Heart left ventricle (tissue), 16 donors: ENCODE results near the gene MINDY3. TPM values are rescaled to one million over a fixed set of nuclear protein-coding genes. Genes with fewer than 3 reads are reported as not detected.
"Not testable (repeated sequence)": the region's sequence is repeated elsewhere in the genome, so short reads cannot be mapped to it uniquely, and the experiment has no call there.

Experiments used
- ATAC-seq, 4 donors: fragments of 200-7000 bp; cut with Tn5 transposase; one replicate each; pipeline ENCODE4 v1.9.1; 2020 to 2022; ENCODE audit warnings: moderate library complexity in 4 of 4, mild to moderate bottlenecking in 3 of 4, moderate number of reproducible peaks in 1 of 4
- DNase-seq, 5 donors: peaks; one replicate each; pipeline ENCODE4 v3.0.0-alpha.2; 2020
- H3K27ac ChIP-seq, 12 donors: fragments of 200-600 bp; sonication (generic) in 4 of 12; one replicate each; pipeline versions ENCODE4 v1.5.0 to v1.8.0; 2016 to 2022; ENCODE audit warnings: mild to moderate bottlenecking in 2 of 12
- H3K27me3 ChIP-seq, 9 donors: fragments of 200-600 bp; sonication (generic) in 2 of 9; one replicate each; pipeline versions ENCODE4 v1.5.1 to v1.8.0; 2016 to 2022; ENCODE audit warnings: mild to moderate bottlenecking in 3 of 9
- H3K36me3 ChIP-seq, 9 donors: fragments of 200-600 bp; sonication (generic) in 2 of 9; one replicate each; pipeline versions ENCODE4 v1.5.0 to v1.8.0; 2018 to 2022; ENCODE audit warnings: mild to moderate bottlenecking in 2 of 9
- H3K4me1 ChIP-seq, 12 donors: fragments of 200-600 bp; sonication (generic) in 4 of 12; one replicate each; pipeline versions ENCODE4 v1.5.0 to v1.8.0; 2016 to 2022; ENCODE audit warnings: mild to moderate bottlenecking in 3 of 12
- H3K4me3 ChIP-seq, 12 donors: fragments of 200-600 bp; sonication (generic) in 4 of 12; one replicate each; pipeline versions ENCODE4 v1.5.0 to v1.8.0; 2017 to 2022; ENCODE audit warnings: mild to moderate bottlenecking in 9 of 12, moderate library complexity in 4 of 12
- H3K9me3 ChIP-seq, 12 donors: fragments of 200-600 bp; sonication (generic) in 4 of 12; one replicate each; pipeline versions ENCODE4 v1.5.0 to v1.8.0; 2016 to 2022; ENCODE audit warnings: mild to moderate bottlenecking in 1 of 12
- POLR2A ChIP-seq, 2 donors: fragments of 450-650 bp; IDR thresholded peaks; one replicate each; pipeline ENCODE4 v1.6.1; 2017; ENCODE audit warnings: antibody characterized with exemption in 2 of 2, mild to moderate bottlenecking in 2 of 2, moderate library complexity in 2 of 2
- WGBS, 4 donors: extraction: QIAGEN DNeasy Blood & Tissue Kit in 2 of 4; methylation state at CpG; one replicate each; pipeline versions ENCODE4 v1.1.5 to v1.1.7; 2013 to 2018; 5-methylcytosine and 5-hydroxymethylcytosine counted together
- intact Hi-C, 10 donors: fragments of 100-400 bp; cut with DNase I; formaldehyde crosslinking; loops; one replicate each; pipeline versions ENCODE4 v1.11.1 to v1.14.2; 2022
- polyA plus RNA-seq, 2 donors: library from polyadenylated mRNA; stranded (reverse); fragments of 200-250 nt; gene quantifications; one replicate each; pipeline ENCODE4 v1.2.3, GENCODE V29; 2013
- total RNA-seq, 9 donors: library from RNA; depleted of rRNA in 2 of 9; stranded (reverse); fragments of >200 nt in 2 of 9; fragmentation: NEBNext Ultra II Directional in 3 of 9; extraction: Animal tissue kit (Norgen Biotek cat#: 25700) in 3 of 9; gene quantifications; one replicate each; pipeline versions ENCODE4 v1.1.0 to v1.2.4, GENCODE V29; 2016 to 2023
- TF ChIP-seq, protein P1 (sequence below), 12 donors: fragments of 200-600 bp; sonication (generic) in 4 of 12; IDR thresholded peaks; one replicate each; pipeline versions ENCODE4 v1.5.0 to v1.8.0; 2018 to 2022; ENCODE audit warnings: antibody characterized with exemption in 12 of 12, mild to moderate bottlenecking in 5 of 12
- donor health status: ischemic (EF 13 %, LVEDD 7.1; RV severe dilation, severe dysfunction).
- donor health status: healthy with polysubstance abuse.
- donor health status: DM: no; HTN: yes; CAD: no.
- donor health status: DM: no; HTN: no; CAD: no.
- donor health status: ischemic (EF 25% LVEDD 6.9; RV normal size, moderate dysfunction).
- donor health status: ischemic (EF 25% LVEDD 5.7; RV mildly dilated, moderate dysfunction).
- donor health status: healthy.
- donor health status: DM: yes; HTN: yes; CAD: no.
- donor health status: ischemic (EF 35%, LVEDD 5.7; RV mildly dilated, moderate dysfunction).
- donor health status: nonischemic (EF 11% LVEDD 7.7; RV severe dilation, severe dysfunction).
- donor health status: DM: yes; HTN: yes; CAD: no.
- donor health status: PGD.
- donor health status: ischemic (EF 29% LVEDD 5.4; RV normal size, mild dysfunction).
- donor health status: nonischemic (EF 23%, LVEDD 6.1; RV moderate dilation, normal function).

The MINDY3 gene
- total and polyA plus RNA-seq, 11 donors = 7.6 to 31.0 (median 21.0) TPM

DNA sequence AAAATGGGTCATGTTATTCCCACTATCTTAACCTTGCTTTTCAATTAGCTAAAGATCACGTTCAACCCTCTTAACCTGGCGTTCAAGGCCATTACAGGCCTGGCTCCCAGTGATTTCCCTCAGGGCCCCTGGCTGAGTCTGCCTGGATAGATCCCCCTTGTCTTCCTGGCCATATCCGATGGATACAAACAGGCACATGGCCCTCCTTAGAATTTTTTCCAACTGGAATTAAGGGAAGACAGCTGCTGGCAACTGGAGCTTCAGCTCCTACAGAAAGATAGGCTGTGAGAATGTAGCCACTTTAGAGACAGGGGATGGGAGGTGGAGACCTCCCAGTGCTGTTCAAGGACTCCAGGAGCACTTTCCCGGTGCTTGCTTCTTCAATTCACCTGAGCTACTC lies 77.5 kb downstream of the MINDY3 start:
- 76 to 87% (median 80%) methylated on average over 4 of the region's 4 CpGs for WGBS, 4 donors
- intact Hi-C loops = no loop called here
- Histone ChIP-seq H3K27ac (no peak overlapping the region), H3K4me1 (peaks cover 0 to 14% (median 7%) of the 10 kb centered on the region in 12 donors), H3K27me3 (no peaks in the 10 kb centered on the region), H3K36me3 (peaks cover 0 to 73% (median 46%) of the 10 kb centered on the region in 9 donors), H3K4me3 (no peak overlapping the region), H3K9me3 (no peaks in the 10 kb centered on the region)
- no peak for TF ChIP-seq POLR2A (IDR thresholded peaks at IDR 0.05)
- TF ChIP-seq, protein P1, sequence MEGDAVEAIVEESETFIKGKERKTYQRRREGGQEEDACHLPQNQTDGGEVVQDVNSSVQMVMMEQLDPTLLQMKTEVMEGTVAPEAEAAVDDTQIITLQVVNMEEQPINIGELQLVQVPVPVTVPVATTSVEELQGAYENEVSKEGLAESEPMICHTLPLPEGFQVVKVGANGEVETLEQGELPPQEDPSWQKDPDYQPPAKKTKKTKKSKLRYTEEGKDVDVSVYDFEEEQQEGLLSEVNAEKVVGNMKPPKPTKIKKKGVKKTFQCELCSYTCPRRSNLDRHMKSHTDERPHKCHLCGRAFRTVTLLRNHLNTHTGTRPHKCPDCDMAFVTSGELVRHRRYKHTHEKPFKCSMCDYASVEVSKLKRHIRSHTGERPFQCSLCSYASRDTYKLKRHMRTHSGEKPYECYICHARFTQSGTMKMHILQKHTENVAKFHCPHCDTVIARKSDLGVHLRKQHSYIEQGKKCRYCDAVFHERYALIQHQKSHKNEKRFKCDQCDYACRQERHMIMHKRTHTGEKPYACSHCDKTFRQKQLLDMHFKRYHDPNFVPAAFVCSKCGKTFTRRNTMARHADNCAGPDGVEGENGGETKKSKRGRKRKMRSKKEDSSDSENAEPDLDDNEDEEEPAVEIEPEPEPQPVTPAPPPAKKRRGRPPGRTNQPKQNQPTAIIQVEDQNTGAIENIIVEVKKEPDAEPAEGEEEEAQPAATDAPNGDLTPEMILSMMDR (IDR thresholded peaks at IDR 0.05) = no peak
- DNase-seq (no peak), ATAC-seq (no peak)

DNA sequence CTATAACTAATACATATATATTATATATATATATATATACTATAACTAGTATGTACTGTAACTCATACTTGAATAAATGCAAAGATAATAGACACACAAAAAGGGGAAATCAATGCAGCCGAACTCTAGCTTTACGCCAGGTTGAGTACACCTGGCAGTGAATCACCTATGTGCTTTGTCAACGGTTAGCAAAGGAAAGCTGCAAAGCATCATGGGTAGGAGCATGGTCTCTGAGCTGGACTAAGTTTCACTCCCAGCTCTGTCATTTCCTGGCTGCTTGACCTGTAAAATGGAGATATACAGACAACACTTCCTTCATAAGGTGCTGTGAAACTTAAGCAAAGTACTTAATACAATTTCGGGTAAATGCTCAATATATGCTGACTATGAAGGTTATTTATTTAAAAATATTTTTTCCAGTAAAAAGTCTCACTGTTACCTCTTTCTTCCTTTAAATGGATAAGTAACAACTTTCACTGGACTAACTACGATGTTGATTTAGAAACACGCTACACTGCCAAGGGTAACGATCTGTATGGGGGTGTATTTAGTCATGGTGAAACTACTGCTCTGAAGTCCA lies 78.8 kb downstream of the MINDY3 start:
- WGBS, 4 donors = 92 to 96% (median 95%) methylated on average over 7 of the region's 7 CpGs
- H3K27ac ChIP-seq = no peak overlapping the region
- no peak overlapping the region for H3K4me3 ChIP-seq
- peaks cover 0 to 14% (median 7%) of the 10 kb centered on the region in 12 donors for H3K4me1 ChIP-seq
- DNase-seq (no peak), ATAC-seq (no peak)
- TF ChIP-seq POLR2A (IDR thresholded peaks at IDR 0.05) = no peak
- TF ChIP-seq, protein P1 (IDR thresholded peaks at IDR 0.05) = no peak
- no peaks in the 10 kb centered on the region for H3K27me3 ChIP-seq
- intact Hi-C loops = no loop called here
- peaks cover 0 to 9% (median 2%) of the 10 kb centered on the region in 12 donors for H3K9me3 ChIP-seq
- peaks cover 0 to 69% (median 47%) of the 10 kb centered on the region in 9 donors for H3K36me3 ChIP-seq

DNA sequence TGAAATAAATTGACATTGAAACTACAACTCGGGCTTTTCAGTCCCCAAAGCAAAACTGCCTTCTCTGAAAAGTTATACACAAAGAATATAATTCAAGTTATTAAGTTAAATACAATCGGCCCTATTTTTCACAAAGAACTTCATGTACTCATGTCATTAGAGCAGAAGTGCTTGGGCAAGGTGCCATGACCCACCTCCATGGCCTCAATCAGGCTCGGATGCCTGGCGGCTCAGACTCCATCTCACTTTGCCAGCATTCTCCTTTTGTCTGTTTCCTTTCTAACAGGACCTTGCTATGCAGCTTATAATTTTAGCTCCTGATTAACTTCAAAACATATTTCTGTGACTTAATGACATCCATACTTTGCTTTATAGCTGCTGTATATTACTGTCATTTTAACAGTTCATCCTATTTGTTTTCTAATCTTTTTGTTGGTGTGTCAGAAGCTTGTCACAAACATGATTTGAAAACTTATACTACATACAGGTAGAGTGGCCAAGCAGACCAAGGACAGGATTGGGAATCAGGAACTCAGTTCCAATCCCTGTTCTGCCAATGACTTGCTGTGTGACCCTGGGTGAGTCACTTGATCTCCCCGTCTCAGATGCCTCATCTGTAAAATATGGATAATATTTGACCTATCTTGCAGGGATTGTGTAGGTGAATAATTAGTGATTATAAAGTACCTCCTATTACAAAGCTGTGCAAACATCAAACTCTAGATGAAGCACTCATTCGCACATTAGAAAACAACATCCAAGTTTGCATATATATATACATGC lies 79.8 kb downstream of the MINDY3 start:
- peaks cover 0 to 60% (median 38%) of the 10 kb centered on the region in 9 donors for H3K36me3 ChIP-seq
- ATAC-seq (peak; percentile 62 to 73 (median 66)), DNase-seq (peak; percentile 46 to 76 (median 69))
- H3K27ac ChIP-seq = peak overlapping the region in 4 of 12 donors; percentile 10 to 49 (median 18)
- intact Hi-C loops = no loop called here
- H3K4me1 ChIP-seq = peaks cover 0 to 14% (median 7%) of the 10 kb centered on the region in 12 donors
- no peak for TF ChIP-seq POLR2A (IDR thresholded peaks at IDR 0.05)
- TF ChIP-seq, protein P1 (IDR thresholded peaks at IDR 0.05) = no peak
- H3K9me3 ChIP-seq = peaks cover 0 to 15% (median 2%) of the 10 kb centered on the region in 12 donors
- H3K4me3 ChIP-seq = no peak overlapping the region
- H3K27me3 ChIP-seq = no peaks in the 10 kb centered on the region
- 54 to 57% (median 55%) methylated on average over 6 of the region's 6 CpGs for WGBS, 4 donors

DNA sequence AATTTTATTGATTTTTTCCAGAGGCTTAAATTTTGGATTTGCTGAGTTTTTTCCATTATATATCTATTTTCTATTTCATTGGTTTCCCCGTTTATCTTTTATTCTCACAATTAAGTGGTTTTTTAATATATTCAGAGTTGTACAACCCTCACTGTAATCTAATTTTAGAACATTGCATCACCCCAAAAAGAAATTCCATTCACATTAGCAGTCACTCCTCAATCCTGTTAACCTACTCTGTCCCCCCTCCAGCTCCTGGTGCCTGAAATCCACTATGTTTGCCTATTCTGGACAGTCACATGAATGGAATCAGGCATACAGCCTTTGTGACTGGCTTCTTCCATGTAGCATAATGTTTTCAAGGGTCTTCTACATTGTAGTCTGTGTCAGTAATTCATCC lies 84.8 kb downstream of the MINDY3 start:
- Histone ChIP-seq H3K9me3 (peaks cover 0 to 16% (median 2%) of the 10 kb centered on the region in 12 donors), H3K4me3 (no peak overlapping the region), H3K27ac (no peak overlapping the region), H3K36me3 (peaks cover 0 to 35% (median 20%) of the 10 kb centered on the region in 9 donors), H3K4me1 (peaks cover 0 to 11% (median 3%) of the 10 kb centered on the region in 12 donors), H3K27me3 (no peaks in the 10 kb centered on the region)
- ATAC-seq (no peak), DNase-seq (no peak)
- TF ChIP-seq, protein P1 (IDR thresholded peaks at IDR 0.05) = no peak
- TF ChIP-seq POLR2A (IDR thresholded peaks at IDR 0.05) = no peak
- 88 to 94% (median 91%) methylated on average over 1 of the region's 1 CpG for WGBS, 4 donors
- intact Hi-C loops = no loop called here

DNA sequence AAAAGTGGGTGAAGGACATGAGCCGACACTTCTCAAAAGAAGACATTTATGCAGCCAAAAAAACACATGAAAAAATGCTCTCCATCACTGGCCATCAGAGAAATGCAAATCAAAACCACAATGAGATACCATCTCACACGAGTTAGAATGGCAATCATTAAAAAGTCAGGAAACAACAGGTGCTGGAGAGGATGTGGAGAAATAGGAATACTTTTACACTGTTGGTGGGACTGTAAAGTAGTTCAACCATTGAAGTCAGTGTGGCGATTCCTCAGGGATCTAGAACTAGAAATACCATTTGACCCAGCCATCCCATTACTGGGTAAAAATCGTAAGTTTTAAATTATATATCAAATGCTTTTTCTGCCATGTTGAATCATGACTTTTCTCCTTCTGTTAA lies 85.8 kb downstream of the MINDY3 start:
- H3K27ac ChIP-seq, H3K4me3 ChIP-seq, H3K4me1 ChIP-seq, intact Hi-C loops, H3K27me3 ChIP-seq, DNase-seq, ATAC-seq: not testable (repeated sequence)
- peaks cover 0 to 29% (median 20%) of the 10 kb centered on the region in 9 donors for H3K36me3 ChIP-seq
- 82 to 94% (median 85%) methylated on average over 4 of the region's 4 CpGs for WGBS, 4 donors
- H3K9me3 ChIP-seq = peaks cover 0 to 16% (median 2%) of the 10 kb centered on the region in 12 donors
